Measurements from ENCODE around the gene BUB1B. TPM values are rescaled to one million over a fixed set of nuclear protein-coding genes. Genes with fewer than 3 reads are reported as not detected.

Gene BUB1B
- total and polyA plus RNA-seq, 9 of the 15 experiments (the other 6 are each of a cell fraction or from before 2014, with no cell fraction given) = 28.7 to 113 (median 82.2) TPM

GRCh38 chr15:40266828-40267304 lies 106.0 kb downstream of the BUB1B start (continued):
- no peak for TF ChIP-seq ZFPM2 (CRISPR knock-in tag; IDR thresholded peaks at IDR 0.05)
- no peak for TF ChIP-seq CHD7 (IDR thresholded peaks at IDR 0.05; ENCODE audit: low read depth, low read length)
- TF ChIP-seq PRMT5 (CRISPR knock-in tag; IDR thresholded peaks at IDR 0.05) = no peak
- TF ChIP-seq ESRRB (CRISPR knock-in tag; IDR thresholded peaks at IDR 0.05; ENCODE audit: borderline replicate concordance) = no peak
- no peak for TF ChIP-seq NR0B1 (IDR thresholded peaks at IDR 0.05; ENCODE audit: partially characterized antibody)
- no peak for TF ChIP-seq ZNF586 (CRISPR knock-in tag; conservative IDR thresholded peaks at IDR 0.05)
- no peak for TF ChIP-seq MXI1 (IDR thresholded peaks at IDR 0.05; ENCODE audit: low read depth, low read length)
- no peak for TF ChIP-seq SRSF7 (optimal IDR thresholded peaks at IDR 0.05; ENCODE audit: low read depth, low read length)
- TF ChIP-seq SNRNP70 (optimal IDR thresholded peaks at IDR 0.05; ENCODE audit: low read depth, low read length) = no peak
- no peak for TF ChIP-seq HLTF (IDR thresholded peaks at IDR 0.05)
- peak; percentile 57 for TF ChIP-seq PRDM10 (IDR thresholded peaks at IDR 0.05; ENCODE audit: partially characterized antibody)
- peak; percentile 95 for TF ChIP-seq SMARCE1 (IDR thresholded peaks at IDR 0.05)
- TF ChIP-seq ZBTB17 (CRISPR knock-in tag; IDR thresholded peaks at IDR 0.05) = no peak

Measured in K562 (cell line).